Naive thymus-derived CD4-positive, alpha-beta T cell (primary cell): ENCODE data around the gene THAP4. TPM values are rescaled to one million over a fixed set of nuclear protein-coding genes. Genes with fewer than 3 reads are reported as not detected.

ENCODE experiments used
- ATAC-seq: fragments of 150-1000 bp; cut with Tn5 transposase; 2 replicates; pipeline ENCODE4 v1.10.0; 2021; ENCODE audit warnings: mild to moderate bottlenecking, moderate library complexity
- CTCF ChIA-PET: fragments of 350-600 bp; sonication (Branson Sonifier 250); formaldehyde crosslinking; loops from one replicate; lab custom pipeline; 2021; ENCODE audit warnings: antibody characterized with exemption; lab: Charles Lee
- POLR2A ChIA-PET: fragments of 350-600 bp; sonication (Branson Sonifier 250); formaldehyde crosslinking; loops from one replicate; lab custom pipeline; 2021; ENCODE audit warnings: antibody characterized with exemption, inconsistent platforms; lab: Charles Lee
- DNase-seq, 9 donors: peaks; one replicate each; pipeline versions ENCODE4 v3.0.0 to v3.0.0-alpha.2; 2020 to 2022; ENCODE audit warnings: mixed read lengths in 1 of 9
- H3K27ac ChIP-seq: one replicate; pipeline ENCODE4 v1.7.0; 2013; ENCODE audit warnings: mild to moderate bottlenecking, low read depth, low read length, moderate library complexity
- H3K27me3 ChIP-seq, 2 donors: one replicate each; pipeline ENCODE4 v1.7.0; 2013; ENCODE audit warnings: low read length in 2 of 2, mild to moderate bottlenecking in 2 of 2, moderate library complexity in 2 of 2; ENCODE audit not compliant: control insufficient read depth in 2 of 2, insufficient read depth in 2 of 2
- H3K36me3 ChIP-seq, 3 experiments: 1 replicate in 2 of 3; 2 replicates in 1 of 3; pipeline ENCODE4 v1.7.0; 2013; ENCODE audit warnings: low read length in 3 of 3, mild to moderate bottlenecking in 3 of 3, moderate library complexity in 1 of 3; ENCODE audit not compliant: insufficient read depth in 3 of 3, control insufficient read depth in 2 of 3
- H3K4me1 ChIP-seq, 2 donors: one replicate each; pipeline ENCODE4 v1.7.0; 2013; ENCODE audit warnings: low read length in 2 of 2, mild to moderate bottlenecking in 2 of 2, moderate library complexity in 1 of 2; ENCODE audit not compliant: control insufficient read depth in 2 of 2, insufficient read depth in 2 of 2
- H3K4me3 ChIP-seq: 2 replicates; pipeline ENCODE4 v1.7.0; 2013; ENCODE audit warnings: mild to moderate bottlenecking, low read length
- H3K9me3 ChIP-seq, 3 experiments: 1 replicate in 2 of 3; 2 replicates in 1 of 3; pipeline ENCODE4 v1.7.0; 2013; ENCODE audit warnings: low read length in 3 of 3; ENCODE audit not compliant: control insufficient read depth in 2 of 3
- H3K27ac Mint-ChIP-seq, 9 donors: one replicate each; pipeline ENCODE4 v1.8.0; 2020 to 2022; ENCODE audit warnings: mixed read lengths in 9 of 9, mild to moderate bottlenecking in 8 of 9, moderate library complexity in 5 of 9, inconsistent platforms in 2 of 9
- H3K27me3 Mint-ChIP-seq, 5 donors: one replicate each; pipeline ENCODE4 v1.8.0; 2021 to 2022; ENCODE audit warnings: mixed read lengths in 5 of 5, mild to moderate bottlenecking in 1 of 5
- H3K36me3 Mint-ChIP-seq, 5 donors: one replicate each; pipeline ENCODE4 v1.8.0; 2020 to 2022; ENCODE audit warnings: mixed read lengths in 5 of 5, mild to moderate bottlenecking in 3 of 5, inconsistent platforms in 1 of 5
- H3K4me1 Mint-ChIP-seq, 7 donors: one replicate each; pipeline ENCODE4 v1.8.0; 2020 to 2022; ENCODE audit warnings: mixed read lengths in 7 of 7, mild to moderate bottlenecking in 3 of 7, inconsistent platforms in 1 of 7
- H3K4me3 Mint-ChIP-seq, 10 donors: one replicate each; pipeline ENCODE4 v1.8.0; 2020 to 2022; ENCODE audit warnings: mild to moderate bottlenecking in 10 of 10, mixed read lengths in 10 of 10, moderate library complexity in 6 of 10, inconsistent platforms in 2 of 10
- H3K9me3 Mint-ChIP-seq, 11 donors: one replicate each; pipeline ENCODE4 v1.8.0; 2020 to 2022; ENCODE audit warnings: mixed read lengths in 11 of 11, mild to moderate bottlenecking in 4 of 11, inconsistent platforms in 1 of 11, moderate library complexity in 1 of 11
- intact Hi-C, 2 donors: fragments of 100-400 bp; cut with micrococcal nuclease; formaldehyde crosslinking; loops; one replicate each; pipeline ENCODE4 v1.15.1; 2023
- polyA plus RNA-seq, 2 donors: library from polyadenylated mRNA; unstranded; fragments of 300-500 nt; fragmentation: Illumina TruSeq; gene quantifications; one replicate each; pipeline ENCODE4 v1.2.3, GENCODE V29; 2021
- total RNA-seq, 6 experiments: library from RNA in 5 of 6; stranded (reverse) in 5 of 6; gene quantifications; 1 replicate in 5 of 6; 2 replicates in 1 of 6; pipeline ENCODE4 v1.2.3 and lab custom pipeline; 2021 to 2026

The THAP4 gene
- total and polyA plus RNA-seq, 7 experiments from 2014 or later: 26.4 to 56.2 (median 30.8) TPM

- Histone ChIP-seq H3K4me1 (peaks cover 21 to 24% of the 10 kb centered on the region in 2 donors), H3K9me3 (no peaks in the 10 kb centered on the region), H3K36me3 (no peaks in the 10 kb centered on the region), H3K27me3 (no peaks in the 10 kb centered on the region), H3K27ac (no peak overlapping the region), H3K4me3 (no peak overlapping the region)
- intact Hi-C loops: loop anchor here (10.0 kb wide), 2 partner anchors 518 to 1048 kb away; partner anchors contain the start of genes DUSP28 (in 2 of the 2) and RNPEPL1 (in 2 of the 2)
- ChIA-PET CTCF (interaction anchor here (0.6 kb wide), 1 partner anchor 8 kb away, joined by 3 read pairs; no protein-coding TSS in a partner anchor), POLR2A (interaction anchor here (1.0 kb wide), 1 partner anchor 25 kb away, joined by 3 read pairs; the partner anchor contains the start of genes ATG4B and THAP4)
- no peak overlapping the region for H3K4me3 Mint-ChIP-seq
- peaks cover 0 to 5% (median 0%) of the 10 kb centered on the region in 5 donors for H3K36me3 Mint-ChIP-seq
- H3K4me1 Mint-ChIP-seq: peaks cover 24 to 49% (median 40%) of the 10 kb centered on the region in 7 donors
- H3K9me3 Mint-ChIP-seq: no peaks in the 10 kb centered on the region
- ATAC-seq: no peak
- DNase-seq: no peak
- H3K27ac Mint-ChIP-seq: peak overlapping the region in 4 of 9 donors; percentile 9 to 53 (median 39)
- no peaks in the 10 kb centered on the region for H3K27me3 Mint-ChIP-seq
These were observed 24.6 kb downstream of the THAP4 start for GRCh38 chr2:241612156-241613016.

- DNase-seq: no peak
- POLR2A ChIA-PET: interaction anchor here (0.5 kb wide), 1 partner anchor 1593 kb away, joined by 3 read pairs; no protein-coding TSS in a partner anchor
- CTCF ChIA-PET: interaction anchor here (0.6 to 1.6 kb wide), 2 partner anchors 27 to 1085 kb away, joined by 3 to 5 read pairs; partner anchors contain the start of gene ATG4B
- Mint-ChIP-seq H3K4me1 (peaks cover 18 to 40% (median 31%) of the 10 kb centered on the region in 7 donors), H3K27me3 (no peaks in the 10 kb centered on the region), H3K9me3 (no peaks in the 10 kb centered on the region), H3K27ac (peak overlapping the region in 4 of 9 donors; percentile 18 to 88 (median 72)), H3K4me3 (peak overlapping the region in 8 of 10 donors; percentile 44 to 78 (median 63)), H3K36me3 (peaks cover 0 to 12% (median 0%) of the 10 kb centered on the region in 5 donors)
- intact Hi-C loops: loop anchor here (2.0 to 10.0 kb wide), 4 partner anchors 92 to 1046 kb away; partner anchors contain the start of genes DUSP28 (in 2 of the 2), RNPEPL1 (in 2 of the 2) and ING5 (in 1 of the 2)
- ATAC-seq: no peak
- Histone ChIP-seq H3K27ac (peak overlapping the region; percentile 61), H3K27me3 (no peaks in the 10 kb centered on the region), H3K36me3 (peaks cover 1 to 6% (median 2%) of the 10 kb centered on the region in 3 experiments), H3K4me1 (peaks cover 14 to 17% of the 10 kb centered on the region in 2 donors), H3K4me3 (no peak overlapping the region), H3K9me3 (no peaks in the 10 kb centered on the region)
These were observed 25.9 kb downstream of the THAP4 start for GRCh38 chr2:241611062-241611461.

GRCh38 chr2:241609859-241610793 lies 26.8 kb downstream of the THAP4 start:
- POLR2A ChIA-PET: interaction anchor here (0.5 to 0.6 kb wide), 2 partner anchors 531 to 1592 kb away, joined by 3 read pairs; no protein-coding TSS in a partner anchor
- Histone ChIP-seq H3K4me1 (peaks cover 14 to 17% of the 10 kb centered on the region in 2 donors), H3K27ac (peak overlapping the region; percentile 61), H3K36me3 (peaks cover 5 to 15% (median 7%) of the 10 kb centered on the region in 3 experiments), H3K9me3 (no peaks in the 10 kb centered on the region), H3K4me3 (peak overlapping the region; percentile 53), H3K27me3 (no peaks in the 10 kb centered on the region)
- DNase-seq: peak; percentile 87 to 92 (median 90)
- Mint-ChIP-seq H3K27ac (peak overlapping the region; percentile 9 to 95 (median 68)), H3K36me3 (peaks cover 0 to 12% (median 0%) of the 10 kb centered on the region in 5 donors), H3K27me3 (no peaks in the 10 kb centered on the region), H3K4me3 (peak overlapping the region in 9 of 10 donors; percentile 61 to 79 (median 71)), H3K9me3 (no peaks in the 10 kb centered on the region), H3K4me1 (peaks cover 16 to 33% (median 24%) of the 10 kb centered on the region in 7 donors)
- CTCF ChIA-PET: interaction anchor here (1.6 kb wide), 1 partner anchor 28 kb away, joined by 5 read pairs; the partner anchor contains the start of gene ATG4B
- intact Hi-C loops: loop anchor here (1.0 to 10.0 kb wide), 11 partner anchors 27 to 1045 kb away; partner anchors contain the start of genes DUSP28 (in 2 of the 2), FARP2 (in 2 of the 2), RNPEPL1 (in 2 of the 2) and STK25 (in 2 of the 2)
- ATAC-seq: peak; percentile 99

- POLR2A ChIA-PET: no interaction called here
- Histone ChIP-seq H3K27me3 (no peaks in the 10 kb centered on the region), H3K27ac (no peak overlapping the region), H3K4me3 (no peak overlapping the region), H3K4me1 (peaks cover 14 to 17% of the 10 kb centered on the region in 2 donors), H3K36me3 (peaks cover 5 to 15% (median 7%) of the 10 kb centered on the region in 3 experiments), H3K9me3 (no peaks in the 10 kb centered on the region)
- Mint-ChIP-seq H3K36me3 (peaks cover 0 to 12% (median 0%) of the 10 kb centered on the region in 5 donors), H3K9me3 (no peaks in the 10 kb centered on the region), H3K27ac (peak overlapping the region in 6 of 9 donors; percentile 9 to 70 (median 30)), H3K4me3 (peak overlapping the region; percentile 54 to 79 (median 69)), H3K4me1 (peaks cover 16 to 28% (median 24%) of the 10 kb centered on the region in 7 donors), H3K27me3 (no peaks in the 10 kb centered on the region)
- intact Hi-C loops: no loop called here
- DNase-seq (no peak), ATAC-seq (no peak)
- CTCF ChIA-PET: no interaction called here
These were observed 28.1 kb downstream of the THAP4 start for GRCh38 chr2:241608881-241609280.

GRCh38 chr2:241607162-241607885 lies 29.6 kb downstream of the THAP4 start:
- ATAC-seq (no peak), DNase-seq (no peak)
- CTCF ChIA-PET: interaction anchor here (0.6 kb wide), 1 partner anchor 18 kb away, joined by 3 read pairs; no protein-coding TSS in a partner anchor
- peaks cover 0 to 18% (median 4%) of the 10 kb centered on the region in 5 donors for H3K36me3 Mint-ChIP-seq
- H3K4me3 ChIP-seq: no peak overlapping the region
- no peak overlapping the region for H3K4me3 Mint-ChIP-seq
- peaks cover 16 to 28% (median 24%) of the 10 kb centered on the region in 7 donors for H3K4me1 Mint-ChIP-seq
- no peaks in the 10 kb centered on the region for H3K27me3 Mint-ChIP-seq
- no peaks in the 10 kb centered on the region for H3K9me3 Mint-ChIP-seq
- peak overlapping the region in 1 of 9 donors; percentile 23 for H3K27ac Mint-ChIP-seq
- H3K36me3 ChIP-seq: peaks cover 5 to 23% (median 7%) of the 10 kb centered on the region in 3 experiments
- no peak overlapping the region for H3K27ac ChIP-seq
- intact Hi-C loops: no loop called here
- H3K27me3 ChIP-seq: no peaks in the 10 kb centered on the region
- H3K4me1 ChIP-seq: peaks cover 14 to 17% of the 10 kb centered on the region in 2 donors
- POLR2A ChIA-PET: no interaction called here
- no peaks in the 10 kb centered on the region for H3K9me3 ChIP-seq
